ENCODE results near the gene AHCYL1. TPM values are rescaled to one million over a fixed set of nuclear protein-coding genes. Genes with fewer than 3 reads are reported as not detected.

AHCYL1 gene
- total and polyA plus RNA-seq, 10 of the 15 experiments (the other 5 are each of a cell fraction or from before 2014, with no cell fraction given), result 24.7 to 73.6 (median 46.8) TPM

- Histone ChIP-seq H3K4me1 (ENCODE audit: control insufficient read depth, insufficient read depth, low read length) (peaks cover 34% of the 10 kb centered on the region), H3K79me2 (ENCODE audit: control insufficient read depth, insufficient read depth, low read length) (no peaks in the 10 kb centered on the region; the same call in none of the 2 replicates), H3K9me3 (replicated peaks; ENCODE audit: control insufficient read depth, insufficient read depth, low read length) (no peaks in the 10 kb centered on the region), H3K4me3 (no peak overlapping the region), H4K20me1 (ENCODE audit: control insufficient read depth, insufficient read depth) (no peaks in the 10 kb centered on the region), H3K9ac (ENCODE audit: control insufficient read depth, insufficient read depth, low read length) (no peak overlapping the region), H3K36me3 (ENCODE audit: control insufficient read depth in 2 of 2, insufficient read depth in 2 of 2, low read length in 1 of 2) (peaks cover 0 to 11% of the 10 kb centered on the region in 2 experiments; a peak in 2 of 4 replicates), H3K27ac (ENCODE audit: control insufficient read depth, insufficient read depth) (no peak overlapping the region), H3K27me3 (replicated peaks in 1 of 2; ENCODE audit: control insufficient read depth in 2 of 2, insufficient read depth in 2 of 2, low read length in 1 of 2) (no peaks in the 10 kb centered on the region), H3K4me2 (ENCODE audit: control insufficient read depth, insufficient read depth) (no peak overlapping the region), H2AFZ (ENCODE audit: control insufficient read depth, low read depth, low read length) (no peak overlapping the region)
- ChIA-PET POLR2A (interaction anchor here (0.5 to 1.7 kb wide), 4 partner anchors 15 to 467 kb away, joined by 3 to 7 read pairs (median 4); no protein-coding TSS in a partner anchor), RAD21 (ENCODE audit: unreplicated experiment) (interaction anchor here (1.0 to 5.0 kb wide), 3 partner anchors 22 to 230 kb away, joined by 4 to 66 read pairs (median 5); partner anchors contain the start of gene AHCYL1), SMC1A (ENCODE audit: uncharacterized antibody, unreplicated experiment) (interaction anchor here (0.9 to 3.5 kb wide), 6 partner anchors 19 to 367 kb away, joined by 3 to 33 read pairs (median 6); partner anchors contain the start of gene AHCYL1), CTCF (interaction anchor here (0.5 to 9.5 kb wide), 10 partner anchors 9 to 375 kb away, joined by 3 to 200 read pairs (median 4); partner anchors contain the start of gene AHCYL1)
- BruUV-seq (replicated peaks), result no TSS peak
- FAIRE-seq (no peak), DNase-seq (ENCODE audit: low read depth, low spot score) (no peak), ATAC-seq (no peak)
- 95% methylated on average over 4 of the region's 4 CpGs for WGBS (ENCODE audit: insufficient coverage, insufficient replicate concordance, low lambda C conversion rate, missing lambda C conversion rate)
- TF ChIP-seq SMARCA5 (IDR thresholded peaks at IDR 0.05), result no peak
- intact Hi-C loops (cut with micrococcal nuclease; ENCODE audit: unreplicated experiment), result no loop called here
- in situ Hi-C loops (cut with MboI), result no loop called here
These were observed 22.7 kb downstream of the AHCYL1 start for GRCh38 chr1:110007046-110007830.

- in situ Hi-C loops (cut with MboI) (no loop called here), intact Hi-C loops (cut with micrococcal nuclease; ENCODE audit: unreplicated experiment) (no loop called here)
- no peak overlapping the region for H3K4me3 ChIP-seq
- no peaks in the 10 kb centered on the region for H3K27me3 ChIP-seq (replicated peaks in 1 of 2; ENCODE audit: control insufficient read depth in 2 of 2, insufficient read depth in 2 of 2, low read length in 1 of 2)
- no peak overlapping the region for H3K4me2 ChIP-seq (ENCODE audit: control insufficient read depth, insufficient read depth)
- no peaks in the 10 kb centered on the region for H3K9me3 ChIP-seq (replicated peaks; ENCODE audit: control insufficient read depth, insufficient read depth, low read length)
- ATAC-seq (no peak), FAIRE-seq (no peak), DNase-seq (ENCODE audit: low read depth, low spot score) (no peak)
- peaks cover 32% of the 10 kb centered on the region for H3K4me1 ChIP-seq (ENCODE audit: control insufficient read depth, insufficient read depth, low read length)
- no peak overlapping the region for H2AFZ ChIP-seq (ENCODE audit: control insufficient read depth, low read depth, low read length)
- 100% methylated on average over 7 of the region's 7 CpGs for WGBS (ENCODE audit: insufficient coverage, insufficient replicate concordance, low lambda C conversion rate, missing lambda C conversion rate)
- RAD21 ChIA-PET (ENCODE audit: unreplicated experiment), result interaction anchor here (3.6 to 3.9 kb wide), 2 partner anchors 23 to 233 kb away, joined by 43 to 94 read pairs; partner anchors contain the start of gene AHCYL1
- CTCF ChIA-PET, result interaction anchor here (4.0 to 9.5 kb wide), 4 partner anchors 20 to 369 kb away, joined by 20 to 200 read pairs (median 53); partner anchors contain the start of gene AHCYL1
- peaks cover 0 to 19% of the 10 kb centered on the region in 2 experiments; a peak in 2 of 4 replicates for H3K36me3 ChIP-seq (ENCODE audit: control insufficient read depth in 2 of 2, insufficient read depth in 2 of 2, low read length in 1 of 2)
- H3K9ac ChIP-seq (ENCODE audit: control insufficient read depth, insufficient read depth, low read length), result no peak overlapping the region
- H3K79me2 ChIP-seq (ENCODE audit: control insufficient read depth, insufficient read depth, low read length), result no peaks in the 10 kb centered on the region; the same call in none of the 2 replicates
- SMC1A ChIA-PET (ENCODE audit: uncharacterized antibody, unreplicated experiment), result interaction anchor here (1.5 to 5.7 kb wide), 5 partner anchors 16 to 112 kb away, joined by 3 to 113 read pairs (median 12); partner anchors contain the start of gene AHCYL1
- H4K20me1 ChIP-seq (ENCODE audit: control insufficient read depth, insufficient read depth), result no peaks in the 10 kb centered on the region
- POLR2A ChIA-PET, result no interaction called here
- H3K27ac ChIP-seq (ENCODE audit: control insufficient read depth, insufficient read depth), result no peak overlapping the region
- BruUV-seq (replicated peaks), result no TSS peak
- TF ChIP-seq CREB1 (IDR thresholded peaks at IDR 0.05; ENCODE audit: low read depth) (no peak), PBX3 (IDR thresholded peaks at IDR 0.05; ENCODE audit: insufficient replicate concordance, low read depth, low read length) (no peak), MYB (IDR thresholded peaks at IDR 0.05; ENCODE audit: borderline replicate concordance, low read depth, low read length) (no peak), CREM (IDR thresholded peaks at IDR 0.05; ENCODE audit: low read depth) (no peak), SIX5 (IDR thresholded peaks at IDR 0.05; ENCODE audit: low read depth, low read length, severe bottlenecking) (no peak), CUX1 (IDR thresholded peaks at IDR 0.05; ENCODE audit: insufficient replicate concordance, low read depth, low read length) (no peak)
These were observed 24.5 kb downstream of the AHCYL1 start for GRCh38 chr1:110008971-110009565.

Measured in GM12878 (cell line).